ENCODE results near the gene RECQL5.
"Not testable (repeated sequence)": the region's sequence is repeated elsewhere in the genome, so short reads cannot be mapped to it uniquely, and the experiment has no call there.

Gene RECQL5

DNA sequence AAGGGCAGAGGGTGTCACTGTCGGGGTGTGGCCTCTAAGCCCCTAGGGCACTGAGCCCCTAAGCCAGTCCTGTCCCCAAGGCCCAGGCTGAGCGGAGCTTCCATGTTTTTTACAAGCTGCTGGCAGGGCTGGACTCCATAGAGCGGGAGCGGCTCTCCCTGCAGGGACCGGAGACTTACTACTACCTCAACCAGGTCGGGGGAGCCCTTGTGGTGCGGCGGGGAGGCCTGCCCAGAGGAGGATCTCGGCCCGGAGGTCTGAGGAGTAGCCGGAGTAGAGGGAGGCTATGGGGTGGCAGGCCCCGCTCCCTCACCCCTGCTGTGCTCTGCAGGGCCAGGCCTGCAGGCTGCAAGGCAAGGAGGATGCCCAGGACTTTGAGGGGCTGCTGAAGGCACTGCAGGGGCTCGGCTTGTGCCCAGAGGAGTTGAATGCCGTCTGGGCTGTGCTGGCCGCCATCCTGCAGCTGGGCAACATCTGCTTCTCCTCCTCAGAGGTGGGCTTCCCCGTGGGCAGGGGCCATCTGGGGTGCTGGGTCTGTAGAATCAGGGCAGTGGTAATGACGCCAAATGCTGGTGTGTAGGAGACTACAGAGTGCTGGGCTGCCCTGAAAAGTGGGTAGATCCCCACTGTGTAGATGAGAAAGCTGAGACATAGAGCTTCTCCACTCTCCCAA, 74.5 kb downstream of the RECQL5 start:
- DNase-seq (ENCODE audit: low read depth in 2 of 2) = no peak

DNA sequence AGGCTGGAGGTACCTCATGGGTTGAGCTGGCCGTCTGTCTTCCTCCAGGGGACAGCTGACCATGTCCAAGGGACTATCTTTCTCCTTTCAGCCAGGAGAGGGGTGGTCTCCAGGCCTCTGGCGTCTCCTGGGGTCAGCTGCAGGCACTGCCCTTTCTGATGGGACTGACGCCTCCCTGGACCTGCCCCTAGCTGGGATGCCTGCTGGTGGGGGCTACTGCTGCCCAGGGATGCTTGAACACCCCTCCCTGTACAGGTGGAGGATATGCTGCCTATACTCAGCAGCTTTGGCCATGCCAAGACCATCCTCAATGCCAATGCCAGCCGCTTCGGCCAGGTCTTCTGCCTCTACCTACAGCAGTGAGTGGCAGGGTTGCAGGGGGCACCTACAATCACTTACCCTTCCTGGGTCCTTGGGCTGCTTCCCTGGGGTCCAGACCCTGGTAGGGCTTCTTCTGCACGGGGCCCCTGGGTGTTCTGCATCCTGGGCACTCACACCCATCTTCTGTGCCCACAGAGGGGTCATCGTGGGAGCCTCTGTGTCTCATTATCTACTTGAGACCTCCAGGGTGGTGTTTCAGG, 75.1 kb downstream of the RECQL5 start:
- DNase-seq (ENCODE audit: low read depth in 2 of 2) = no peak

DNA sequence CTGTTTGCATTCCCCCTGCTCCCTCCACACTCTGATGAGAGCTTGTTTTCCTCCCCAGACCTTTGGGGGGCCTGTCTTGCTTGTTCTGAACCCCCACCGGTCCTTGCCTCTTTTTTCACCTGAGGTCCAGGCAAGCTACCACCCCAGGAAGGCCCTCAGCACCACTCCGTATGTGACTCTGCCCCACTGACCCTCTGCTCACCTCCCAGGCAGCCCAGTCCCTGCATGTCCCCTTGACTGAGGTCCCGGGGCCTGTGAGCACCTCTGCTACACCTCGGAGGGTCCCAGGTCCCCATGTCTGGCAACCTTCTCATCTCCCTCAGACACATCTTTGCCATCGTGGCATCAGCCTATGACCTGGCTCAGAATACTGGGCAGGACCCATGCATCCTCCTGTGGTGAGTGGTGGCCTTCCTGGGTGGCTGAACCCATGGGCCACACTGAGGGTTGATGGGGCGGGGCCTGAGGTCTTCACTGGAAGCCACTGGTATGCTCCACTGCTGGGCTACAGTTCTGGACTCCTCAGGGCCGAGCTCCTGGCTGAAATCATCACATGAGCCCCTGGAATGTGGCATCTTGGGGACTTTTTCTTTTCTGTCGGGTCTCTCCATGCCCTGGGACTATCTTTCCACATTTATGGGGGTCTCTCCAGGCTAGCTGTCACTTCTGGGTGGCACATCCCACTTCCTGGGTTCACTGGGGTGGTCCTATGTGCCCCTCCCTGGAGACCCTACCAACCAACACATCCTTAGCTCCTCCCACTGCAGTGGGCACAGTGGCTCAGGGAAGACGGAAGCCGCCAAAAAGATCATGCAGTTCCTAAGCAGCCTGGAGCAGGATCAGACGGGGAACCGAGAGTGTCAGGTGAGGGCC, 75.9 kb downstream of the RECQL5 start:
- no peak for DNase-seq (ENCODE audit: low read depth in 2 of 2)

DNA sequence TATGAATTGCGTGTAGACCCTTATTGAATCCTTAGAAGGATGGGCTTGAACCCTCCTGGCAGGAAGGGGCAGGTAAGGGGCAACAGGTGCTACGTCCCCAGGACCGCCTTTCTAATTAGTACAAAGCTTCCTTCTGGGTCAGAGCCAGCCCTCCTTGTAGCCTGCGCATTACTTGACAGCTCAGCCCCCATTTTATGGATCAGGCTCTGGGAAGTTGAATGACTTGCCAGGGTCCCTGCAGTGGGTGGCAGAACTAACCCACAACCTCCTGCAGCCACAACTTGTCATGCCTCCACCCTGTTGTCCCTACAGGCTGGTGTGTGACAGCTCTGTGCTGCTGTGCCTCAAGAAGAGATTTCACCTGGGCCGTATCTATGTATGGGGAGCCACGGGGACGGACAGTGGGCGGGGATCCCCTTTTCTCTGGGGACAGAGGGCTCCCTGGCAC, 76.6 kb downstream of the RECQL5 start:
- no peak for DNase-seq (ENCODE audit: low read depth in 2 of 2)

DNA sequence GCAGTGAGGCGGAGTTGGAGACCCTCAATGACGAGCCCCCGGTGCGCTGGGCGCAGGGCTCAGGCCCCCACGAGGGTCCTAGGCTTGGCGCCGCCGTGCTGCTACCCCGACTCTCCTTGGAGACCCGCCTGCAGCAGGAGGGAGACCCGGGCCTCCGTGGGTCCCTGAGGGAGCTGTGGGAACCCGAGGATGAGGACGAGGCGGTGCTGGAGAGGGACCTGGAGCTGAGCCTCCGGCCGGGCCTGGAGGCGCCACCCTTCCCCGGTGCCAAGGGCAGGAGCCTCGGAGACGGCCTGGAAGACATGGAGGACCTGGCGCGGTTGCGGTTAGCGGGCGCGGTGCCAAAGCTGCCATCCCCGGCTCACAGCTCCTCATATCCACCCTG, 77.0 kb downstream of the RECQL5 start:
- no peak for DNase-seq (ENCODE audit: low read depth in 2 of 2)

DNA sequence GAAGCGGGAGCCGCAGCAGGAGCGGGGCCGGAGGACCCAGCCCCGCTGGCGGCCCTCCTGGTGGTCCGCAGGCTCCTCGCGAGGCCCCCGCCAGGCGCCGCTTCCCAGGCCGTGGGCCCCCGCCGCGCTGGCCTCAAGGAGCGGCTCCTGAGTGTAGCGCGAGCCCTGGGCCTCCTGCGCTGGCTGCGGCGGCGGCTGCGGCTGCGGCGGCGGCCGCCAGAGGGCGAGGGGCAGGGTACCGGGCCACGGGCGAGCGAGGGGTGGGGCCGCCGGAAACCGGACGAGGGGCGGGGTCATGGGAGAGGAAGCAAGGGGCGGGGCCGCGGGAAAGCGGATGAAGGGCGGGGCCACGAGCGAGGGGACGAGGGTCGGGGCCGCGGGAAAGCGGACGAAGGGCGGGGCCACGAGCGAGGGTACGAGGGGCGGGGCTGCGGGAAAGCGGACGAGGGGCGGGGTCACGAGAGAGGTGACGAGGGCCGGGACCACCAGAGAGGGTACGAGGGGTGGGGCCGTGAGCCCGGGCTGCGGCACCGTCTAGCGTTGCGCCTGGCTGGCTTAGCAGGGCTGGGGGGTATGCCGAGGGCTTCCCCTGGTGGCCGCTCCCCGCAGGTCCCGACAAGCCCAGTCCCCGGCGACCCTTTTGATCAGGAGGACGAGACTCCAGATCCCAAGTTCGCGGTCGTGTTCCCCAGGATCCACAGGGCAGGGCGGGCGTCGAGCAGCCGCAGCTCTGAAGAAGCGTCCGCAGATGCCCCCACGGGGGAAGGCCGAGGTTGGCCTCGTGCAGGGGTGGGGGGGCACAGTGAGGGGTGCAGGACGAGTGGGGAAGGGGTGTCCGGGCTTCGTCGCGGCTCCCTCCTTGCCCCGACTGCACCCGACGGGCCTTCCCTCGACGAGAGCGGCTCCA, 77.7 kb downstream of the RECQL5 start:
- DNase-seq (ENCODE audit: low read depth in 2 of 2) = peak; percentile 85 to 96

DNA sequence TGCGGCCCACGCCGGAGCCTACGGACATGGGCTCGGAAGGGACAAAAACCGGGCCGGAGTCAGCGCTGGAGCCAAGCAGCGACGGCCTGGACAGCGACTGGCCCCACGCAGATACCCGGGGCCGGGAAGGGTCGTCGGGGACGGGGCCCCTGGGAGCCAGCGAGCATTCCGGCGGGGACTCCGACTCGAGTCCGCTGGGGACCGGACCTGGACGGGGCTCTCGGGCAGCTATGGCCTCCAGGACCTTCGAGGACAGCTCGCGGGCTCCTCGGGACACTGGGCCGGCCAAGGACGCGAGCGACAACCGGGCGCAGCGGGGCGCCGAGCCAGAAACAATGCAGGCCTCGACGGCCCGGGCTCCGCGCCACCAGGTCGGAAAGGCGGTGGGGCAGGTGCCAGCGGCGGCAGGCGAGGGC, 78.3 kb downstream of the RECQL5 start:
- DNase-seq (ENCODE audit: low read depth in 2 of 2) = no peak

DNA sequence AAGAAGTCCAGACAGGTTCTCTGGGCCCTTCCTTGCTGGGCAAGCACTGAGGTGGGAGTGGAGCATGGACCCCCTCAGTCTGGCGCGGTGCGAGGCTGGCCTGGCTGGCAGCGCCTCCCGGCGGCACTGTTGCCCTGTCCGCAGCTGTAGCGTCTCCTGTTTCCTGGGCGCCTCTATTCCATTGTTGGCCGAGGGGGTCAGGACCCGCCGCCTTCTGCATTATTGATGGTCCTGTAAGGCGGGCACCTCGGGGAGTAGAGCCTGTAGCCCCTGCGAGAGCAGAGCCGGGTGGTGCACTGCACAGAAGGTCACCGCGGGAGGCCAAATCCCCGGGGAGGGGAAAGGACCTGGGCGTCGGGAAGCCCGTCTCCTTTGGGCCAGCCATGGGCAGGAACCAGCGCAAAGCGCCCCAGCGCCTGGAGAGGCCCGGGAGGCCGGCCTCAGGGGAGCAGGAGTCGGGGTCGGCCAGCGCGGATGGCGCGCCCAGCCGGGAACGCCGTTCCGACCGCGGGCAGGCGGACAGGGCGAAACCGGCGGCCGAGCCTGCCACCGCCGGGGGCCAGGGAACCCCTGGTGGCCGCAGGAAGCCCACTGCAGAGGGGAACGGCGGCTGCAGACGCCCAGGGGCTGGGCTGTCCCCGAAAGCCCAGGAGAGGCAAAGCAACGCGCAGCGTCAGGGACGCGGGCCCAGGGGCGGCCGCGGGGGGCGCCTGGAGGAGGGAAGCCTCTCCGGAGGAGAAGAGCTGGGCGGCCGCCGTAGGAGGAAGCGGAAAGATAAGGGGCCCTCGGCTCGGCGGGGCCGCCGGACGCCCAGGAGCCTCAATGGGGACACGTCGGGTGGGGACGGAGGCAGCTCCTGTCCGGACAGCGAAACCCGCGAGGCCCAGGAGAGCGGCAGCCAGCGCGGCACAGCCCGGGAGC, 79.0 kb downstream of the RECQL5 start, which contains the start of gene MYO15B:
Gene MYO15B, plus strand, starts transcription at position 126 of the 921 bp plus-strand sequence. Its CDS starts 258 bp downstream, at position 384.
- DNase-seq (ENCODE audit: low read depth in 2 of 2) = peak; percentile 49 to 54

DNA sequence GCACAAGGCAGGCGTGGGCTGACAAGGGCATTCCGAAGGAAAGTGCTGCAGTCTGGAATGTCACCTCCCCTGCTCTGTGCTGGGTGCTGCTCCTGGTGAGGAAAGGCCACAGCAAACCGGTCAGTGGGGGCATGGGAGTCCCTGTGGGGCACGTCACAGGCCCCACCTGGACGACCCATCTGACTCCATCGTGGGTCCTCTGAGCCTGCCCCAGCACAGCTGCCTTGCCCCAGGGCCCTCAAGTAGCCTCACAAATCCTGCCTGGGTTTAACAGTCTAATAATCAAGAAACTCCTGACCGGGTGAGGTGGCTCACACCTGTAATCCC, 82.1 kb downstream of the RECQL5 start:
- no peak for DNase-seq (ENCODE audit: low read depth in 2 of 2)

DNA sequence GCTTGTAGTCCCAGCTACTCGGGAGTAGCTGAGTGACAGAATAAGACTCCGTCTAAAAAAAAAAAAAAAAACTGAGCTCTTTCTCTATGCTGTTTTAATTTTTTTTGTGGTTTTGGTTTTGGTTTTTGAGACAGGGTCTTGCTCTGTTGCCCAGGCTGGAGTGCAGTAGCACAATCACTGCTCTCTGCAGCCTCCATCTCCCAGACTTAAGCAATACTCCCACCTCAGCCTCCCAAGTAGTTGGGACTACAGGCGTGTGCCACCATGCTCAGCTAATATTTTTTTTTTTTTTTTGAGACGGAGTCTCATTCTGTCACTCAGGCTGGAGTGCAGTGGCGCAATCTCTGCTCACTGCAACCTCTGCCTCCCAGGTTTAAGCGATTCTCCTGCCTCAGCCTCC, 83.8 kb downstream of the RECQL5 start:
- not testable (repeated sequence) for DNase-seq (ENCODE audit: low read depth in 2 of 2)

DNA sequence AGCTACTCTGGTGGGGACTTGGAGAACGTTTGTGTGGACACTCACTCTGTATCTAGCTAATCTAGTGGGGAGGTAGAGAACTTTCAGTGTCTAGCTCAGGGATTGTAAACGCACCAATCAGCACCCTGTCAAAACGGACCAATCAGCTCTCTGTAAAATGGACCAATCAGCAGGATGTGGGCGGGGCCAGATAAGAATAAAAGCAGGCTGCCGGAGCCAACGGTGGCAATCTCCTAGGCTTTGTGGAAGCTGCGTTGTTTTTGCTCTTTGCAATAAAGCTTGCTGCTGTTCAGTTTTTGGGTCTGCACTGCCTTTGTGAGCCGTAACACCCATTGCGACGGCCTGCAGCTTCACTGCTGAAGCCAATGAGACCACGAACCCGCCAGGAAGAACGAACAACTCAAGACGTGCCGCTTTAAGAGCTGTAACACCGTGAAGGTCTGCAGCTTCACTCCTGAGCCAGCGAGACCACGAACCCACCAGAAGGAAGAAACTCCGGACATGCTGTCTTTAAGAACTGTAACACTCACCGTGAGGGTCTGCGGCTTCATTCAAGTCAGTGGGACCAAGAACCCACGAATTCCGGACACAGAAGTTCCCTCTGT, 85.7 kb downstream of the RECQL5 start:
- peak in 1 of 2 donors; percentile 41 for DNase-seq (ENCODE audit: low read depth in 2 of 2)
